ENCODE data around the gene TOP1. TPM values are rescaled to one million over a fixed set of nuclear protein-coding genes. Genes with fewer than 3 reads are reported as not detected.
A peak's percentile ranks its signal among the peaks of the same experiment; 100 is the strongest.

Gene TOP1
- polyA plus RNA-seq, 2 of the 4 experiments (the other 2 are of a cell fraction) = 20.8 to 70.6 TPM

DNA sequence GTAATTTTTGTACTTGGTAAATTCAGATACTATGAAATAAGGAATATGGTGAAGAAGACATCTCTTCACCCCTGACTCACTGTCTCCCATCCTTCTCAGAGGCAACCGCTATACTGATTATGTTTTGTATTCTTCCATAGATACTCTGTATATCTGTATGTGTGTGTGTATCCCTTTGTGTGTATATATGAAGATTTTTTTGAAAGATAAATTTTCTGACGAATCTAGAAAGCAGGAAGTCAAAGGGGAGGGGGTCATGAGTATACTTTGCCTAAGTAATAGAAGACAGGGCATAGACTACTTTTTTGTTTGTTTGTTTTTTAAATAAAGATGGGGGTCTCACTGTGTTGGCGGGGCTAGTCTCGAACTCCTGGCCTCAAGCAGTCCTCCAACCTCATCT lies 48.2 kb downstream of the TOP1 start:
- Histone ChIP-seq H3K27ac (no peak overlapping the region), H3K4me3 (no peak overlapping the region), H3K4me2 (no peak overlapping the region), H3K4me1 (peaks cover 33% of the 10 kb centered on the region), H3K9me3 (no peaks in the 10 kb centered on the region)
- no peak for FAIRE-seq
- DNase-seq (ENCODE audit: low read depth in 1 of 2, low spot score in 1 of 2) = no peak
- ATAC-seq = no peak
- WGBS (ENCODE audit: missing lambda C conversion rate) = 87% methylated on average over 4 of the region's 4 CpGs
- ChIA-PET CTCF (interaction anchor here (0.8 to 1.5 kb wide), 8 partner anchors 15 to 263 kb away, joined by 3 to 6 read pairs (median 3); no protein-coding TSS in a partner anchor), POLR2A (no interaction called here)
- TF ChIP-seq BCL3 (IDR thresholded peaks at IDR 0.05) (no peak), CHD4 (IDR thresholded peaks at IDR 0.05; ENCODE audit: borderline replicate concordance) (no peak), MAFK (IDR thresholded peaks at IDR 0.05; ENCODE audit: partially characterized antibody) (no peak), HDAC2 (IDR thresholded peaks at IDR 0.05) (no peak), NFE2L2 (conservative IDR thresholded peaks at IDR 0.05; ENCODE audit: low read length) (no peak), HOXB13 (CRISPR knock-in tag; IDR thresholded peaks at IDR 0.05; ENCODE audit: low read depth) (no peak), ZC3H11A (IDR thresholded peaks at IDR 0.05) (no peak), EHF (CRISPR knock-in tag; IDR thresholded peaks at IDR 0.05) (no peak), POLR2A (IDR thresholded peaks at IDR 0.05; ENCODE audit: low read length) (no peak), FOSL2 (IDR thresholded peaks at IDR 0.05) (no peak), FOSL2 (CRISPR knock-in tag; IDR thresholded peaks at IDR 0.05) (no peak), CEBPB (IDR thresholded peaks at IDR 0.05) (no peak), KDM1A (IDR thresholded peaks at IDR 0.05; ENCODE audit: low read depth) (no peak)
- TF ChIP-seq, protein P1, sequence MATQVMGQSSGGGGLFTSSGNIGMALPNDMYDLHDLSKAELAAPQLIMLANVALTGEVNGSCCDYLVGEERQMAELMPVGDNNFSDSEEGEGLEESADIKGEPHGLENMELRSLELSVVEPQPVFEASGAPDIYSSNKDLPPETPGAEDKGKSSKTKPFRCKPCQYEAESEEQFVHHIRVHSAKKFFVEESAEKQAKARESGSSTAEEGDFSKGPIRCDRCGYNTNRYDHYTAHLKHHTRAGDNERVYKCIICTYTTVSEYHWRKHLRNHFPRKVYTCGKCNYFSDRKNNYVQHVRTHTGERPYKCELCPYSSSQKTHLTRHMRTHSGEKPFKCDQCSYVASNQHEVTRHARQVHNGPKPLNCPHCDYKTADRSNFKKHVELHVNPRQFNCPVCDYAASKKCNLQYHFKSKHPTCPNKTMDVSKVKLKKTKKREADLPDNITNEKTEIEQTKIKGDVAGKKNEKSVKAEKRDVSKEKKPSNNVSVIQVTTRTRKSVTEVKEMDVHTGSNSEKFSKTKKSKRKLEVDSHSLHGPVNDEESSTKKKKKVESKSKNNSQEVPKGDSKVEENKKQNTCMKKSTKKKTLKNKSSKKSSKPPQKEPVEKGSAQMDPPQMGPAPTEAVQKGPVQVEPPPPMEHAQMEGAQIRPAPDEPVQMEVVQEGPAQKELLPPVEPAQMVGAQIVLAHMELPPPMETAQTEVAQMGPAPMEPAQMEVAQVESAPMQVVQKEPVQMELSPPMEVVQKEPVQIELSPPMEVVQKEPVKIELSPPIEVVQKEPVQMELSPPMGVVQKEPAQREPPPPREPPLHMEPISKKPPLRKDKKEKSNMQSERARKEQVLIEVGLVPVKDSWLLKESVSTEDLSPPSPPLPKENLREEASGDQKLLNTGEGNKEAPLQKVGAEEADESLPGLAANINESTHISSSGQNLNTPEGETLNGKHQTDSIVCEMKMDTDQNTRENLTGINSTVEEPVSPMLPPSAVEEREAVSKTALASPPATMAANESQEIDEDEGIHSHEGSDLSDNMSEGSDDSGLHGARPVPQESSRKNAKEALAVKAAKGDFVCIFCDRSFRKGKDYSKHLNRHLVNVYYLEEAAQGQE (IDR thresholded peaks at IDR 0.05) = no peak

- no peak for FAIRE-seq
- DNase-seq (ENCODE audit: low read depth in 1 of 2, low spot score in 1 of 2) = peak; percentile 15 to 38
- POLR2A ChIA-PET = no interaction called here
- CTCF ChIA-PET = interaction anchor here (0.7 to 2.6 kb wide), 9 partner anchors 16 to 115 kb away, joined by 4 to 25 read pairs (median 7); no protein-coding TSS in a partner anchor
- H3K4me3 ChIP-seq = no peak overlapping the region
- peak; percentile 53 for TF ChIP-seq CTCF (IDR thresholded peaks at IDR 0.05)
- TF ChIP-seq NFE2L2 (conservative IDR thresholded peaks at IDR 0.05; ENCODE audit: low read length) = no peak
- TF ChIP-seq RFX5 (IDR thresholded peaks at IDR 0.05) = no peak
- TF ChIP-seq RAD21 (conservative IDR thresholded peaks at IDR 0.05 in 1 of 2, IDR thresholded peaks at IDR 0.05 in 1 of 2) = peak; percentile 56 to 62
- peak in 1 of 2 experiments; percentile 14; a peak in 1 of 4 replicates for TF ChIP-seq CEBPB (IDR thresholded peaks at IDR 0.05)
- TF ChIP-seq CBX2 (IDR thresholded peaks at IDR 0.05; ENCODE audit: borderline replicate concordance, low read depth) = no peak
- TF ChIP-seq, protein P1 (IDR thresholded peaks at IDR 0.05) = no peak
- TF ChIP-seq NPAS2 (CRISPR knock-in tag; IDR thresholded peaks at IDR 0.05; ENCODE audit: borderline replicate concordance) = no peak
- TF ChIP-seq SMC3 (IDR thresholded peaks at IDR 0.05) = peak; percentile 63
- TF ChIP-seq GATA3 (IDR thresholded peaks at IDR 0.05; ENCODE audit: borderline replicate concordance) = peak; percentile 16; the same call in 1 of the 2 replicates
- no peak for TF ChIP-seq MAZ (IDR thresholded peaks at IDR 0.05; ENCODE audit: borderline replicate concordance, low read depth, low read length)
- ATAC-seq = peak; percentile 82 to 86
- H3K4me1 ChIP-seq = peaks cover 19% of the 10 kb centered on the region; the same call in 2 of the 3 replicates
- 0 out of 3 replicates have a peak overlapping the region, but pooled peaks have one; percentile 14 for H3K4me2 ChIP-seq
- no peak overlapping the region for H3K27ac ChIP-seq
- H3K9me3 ChIP-seq = no peaks in the 10 kb centered on the region
These were observed 49.7 kb downstream of the TOP1 start for GRCh38 chr20:41078329-41078728.

Measured in A549 (cell line).